ENCODE measurements around the gene ARSK. TPM values are rescaled to one million over a fixed set of nuclear protein-coding genes. Genes with fewer than 3 reads are reported as not detected.

The ARSK gene
- polyA plus RNA-seq, 4 donors = 15.1 to 16.8 (median 15.8) TPM

- no peak for DNase-seq (ENCODE audit: low read depth in 4 of 4, low spot score in 3 of 4)
Measured at GRCh38 chr5:95562282-95562681, 7.4 kb downstream of the ARSK start.

GRCh38 chr5:95563367-95563766 is 8.5 kb downstream of the ARSK start:
- DNase-seq (ENCODE audit: low read depth in 4 of 4, low spot score in 3 of 4) = no peak

GRCh38 chr5:95564450-95564849 is 9.5 kb downstream of the ARSK start:
- no peak for DNase-seq (ENCODE audit: low read depth in 4 of 4, low spot score in 3 of 4)

- DNase-seq (ENCODE audit: low read depth in 4 of 4, low spot score in 3 of 4) = no peak
Measured at GRCh38 chr5:95565280-95565920, 10.5 kb downstream of the ARSK start.

GRCh38 chr5:95572016-95572415 is 17.1 kb downstream of the ARSK start:
- DNase-seq (ENCODE audit: low read depth in 4 of 4, low spot score in 3 of 4) = no peak

GRCh38 chr5:95581576-95581975 is 26.7 kb downstream of the ARSK start:
- DNase-seq (ENCODE audit: low read depth in 4 of 4, low spot score in 3 of 4) = no peak

- DNase-seq (ENCODE audit: low read depth in 4 of 4, low spot score in 3 of 4) = no peak
Measured at GRCh38 chr5:95583992-95584391, 29.1 kb downstream of the ARSK start.

- no peak for DNase-seq (ENCODE audit: low read depth in 4 of 4, low spot score in 3 of 4)
Measured at GRCh38 chr5:95590880-95591279, 36.0 kb downstream of the ARSK start.

GRCh38 chr5:95591490-95591901 is 36.6 kb downstream of the ARSK start:
- no peak for DNase-seq (ENCODE audit: low read depth in 4 of 4, low spot score in 3 of 4)

- no peak for DNase-seq (ENCODE audit: low read depth in 4 of 4, low spot score in 3 of 4)
Measured at GRCh38 chr5:95595289-95595931, 40.5 kb downstream of the ARSK start.

GRCh38 chr5:95599252-95599651 is 44.4 kb downstream of the ARSK start:
- DNase-seq (ENCODE audit: low read depth in 4 of 4, low spot score in 3 of 4) = no peak

GRCh38 chr5:95600557-95600956 is 45.7 kb downstream of the ARSK start:
- no peak for DNase-seq (ENCODE audit: low read depth in 4 of 4, low spot score in 3 of 4)

GRCh38 chr5:95605786-95606185 is 50.9 kb downstream of the ARSK start:
- DNase-seq (ENCODE audit: low read depth in 4 of 4, low spot score in 3 of 4) = no peak

GRCh38 chr5:95606419-95606818 is 51.5 kb downstream of the ARSK start:
- DNase-seq (ENCODE audit: low read depth in 4 of 4, low spot score in 3 of 4) = no peak

GRCh38 chr5:95609711-95610110 is 54.8 kb downstream of the ARSK start:
- no peak for DNase-seq (ENCODE audit: low read depth in 4 of 4, low spot score in 3 of 4)

GRCh38 chr5:95610546-95610945 is 55.6 kb downstream of the ARSK start:
- no peak for DNase-seq (ENCODE audit: low read depth in 4 of 4, low spot score in 3 of 4)

GRCh38 chr5:95611396-95611795 is 56.5 kb downstream of the ARSK start:
- no peak for DNase-seq (ENCODE audit: low read depth in 4 of 4, low spot score in 3 of 4)

GRCh38 chr5:95613514-95613913 is 58.6 kb downstream of the ARSK start:
- DNase-seq (ENCODE audit: low read depth in 4 of 4, low spot score in 3 of 4) = no peak

GRCh38 chr5:95615164-95615467 is 60.2 kb downstream of the ARSK start:
- DNase-seq (ENCODE audit: low read depth in 4 of 4, low spot score in 3 of 4) = no peak

GRCh38 chr5:95617057-95617456 is 62.2 kb downstream of the ARSK start:
- no peak for DNase-seq (ENCODE audit: low read depth in 4 of 4, low spot score in 3 of 4)

- DNase-seq (ENCODE audit: low read depth in 4 of 4, low spot score in 3 of 4) = no peak
Measured at GRCh38 chr5:95619096-95619495, 64.2 kb downstream of the ARSK start.

GRCh38 chr5:95619514-95620029 is 64.7 kb downstream of the ARSK start:
- no peak for DNase-seq (ENCODE audit: low read depth in 4 of 4, low spot score in 3 of 4)
